ENCODE results near the gene ADAMTS20. TPM values are rescaled to one million over a fixed set of nuclear protein-coding genes. Genes with fewer than 3 reads are reported as not detected.

Gene ADAMTS20
- total RNA-seq, 1 donor from 2014 or later, result 0.19 TPM

- Mint-ChIP-seq H3K27me3 (no peaks in the 10 kb centered on the region), H3K36me3 (ENCODE audit: insufficient read depth) (no peaks in the 10 kb centered on the region), H3K4me3 (ENCODE audit: low read depth) (no peak overlapping the region), H3K27ac (no peak overlapping the region), H3K4me1 (ENCODE audit: low read depth) (peaks cover 15% of the 10 kb centered on the region), H3K9me3 (ENCODE audit: low read depth) (no peaks in the 10 kb centered on the region)
- TF ChIP-seq, protein P1, sequence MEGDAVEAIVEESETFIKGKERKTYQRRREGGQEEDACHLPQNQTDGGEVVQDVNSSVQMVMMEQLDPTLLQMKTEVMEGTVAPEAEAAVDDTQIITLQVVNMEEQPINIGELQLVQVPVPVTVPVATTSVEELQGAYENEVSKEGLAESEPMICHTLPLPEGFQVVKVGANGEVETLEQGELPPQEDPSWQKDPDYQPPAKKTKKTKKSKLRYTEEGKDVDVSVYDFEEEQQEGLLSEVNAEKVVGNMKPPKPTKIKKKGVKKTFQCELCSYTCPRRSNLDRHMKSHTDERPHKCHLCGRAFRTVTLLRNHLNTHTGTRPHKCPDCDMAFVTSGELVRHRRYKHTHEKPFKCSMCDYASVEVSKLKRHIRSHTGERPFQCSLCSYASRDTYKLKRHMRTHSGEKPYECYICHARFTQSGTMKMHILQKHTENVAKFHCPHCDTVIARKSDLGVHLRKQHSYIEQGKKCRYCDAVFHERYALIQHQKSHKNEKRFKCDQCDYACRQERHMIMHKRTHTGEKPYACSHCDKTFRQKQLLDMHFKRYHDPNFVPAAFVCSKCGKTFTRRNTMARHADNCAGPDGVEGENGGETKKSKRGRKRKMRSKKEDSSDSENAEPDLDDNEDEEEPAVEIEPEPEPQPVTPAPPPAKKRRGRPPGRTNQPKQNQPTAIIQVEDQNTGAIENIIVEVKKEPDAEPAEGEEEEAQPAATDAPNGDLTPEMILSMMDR (IDR thresholded peaks at IDR 0.05; ENCODE audit: unreplicated experiment), result no peak
- no peak for DNase-seq (ENCODE audit: low spot score, unreplicated experiment)
Observed at GRCh38 chr12:43402436-43402835, 149.6 kb downstream of the ADAMTS20 start.

DNA sequence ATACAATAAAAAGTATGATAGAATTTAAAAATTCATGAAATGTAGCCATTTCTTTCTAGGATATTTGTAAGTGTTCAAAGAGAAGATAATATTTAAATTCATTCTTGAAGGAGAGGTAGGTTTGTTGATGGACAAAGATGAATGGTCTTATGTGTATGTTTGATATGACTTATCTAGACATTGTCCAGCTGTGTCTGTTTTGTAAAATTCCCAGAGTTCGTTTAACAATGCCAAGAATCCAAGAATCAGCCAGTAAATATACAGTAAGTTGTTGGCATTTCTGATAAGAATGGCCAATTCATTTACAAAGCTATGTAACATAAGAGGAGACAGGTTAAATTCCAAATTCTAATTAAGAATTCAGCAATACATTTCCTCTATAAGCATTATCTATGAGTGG, 150.9 kb downstream of the ADAMTS20 start:
- Mint-ChIP-seq H3K4me1 (ENCODE audit: low read depth) (peaks cover 17% of the 10 kb centered on the region), H3K9me3 (ENCODE audit: low read depth) (no peaks in the 10 kb centered on the region), H3K4me3 (ENCODE audit: low read depth) (no peak overlapping the region), H3K27me3 (no peaks in the 10 kb centered on the region), H3K36me3 (ENCODE audit: insufficient read depth) (no peaks in the 10 kb centered on the region), H3K27ac (no peak overlapping the region)
- TF ChIP-seq, protein P1 (IDR thresholded peaks at IDR 0.05; ENCODE audit: unreplicated experiment), result no peak
- DNase-seq (ENCODE audit: low spot score, unreplicated experiment), result no peak

DNA sequence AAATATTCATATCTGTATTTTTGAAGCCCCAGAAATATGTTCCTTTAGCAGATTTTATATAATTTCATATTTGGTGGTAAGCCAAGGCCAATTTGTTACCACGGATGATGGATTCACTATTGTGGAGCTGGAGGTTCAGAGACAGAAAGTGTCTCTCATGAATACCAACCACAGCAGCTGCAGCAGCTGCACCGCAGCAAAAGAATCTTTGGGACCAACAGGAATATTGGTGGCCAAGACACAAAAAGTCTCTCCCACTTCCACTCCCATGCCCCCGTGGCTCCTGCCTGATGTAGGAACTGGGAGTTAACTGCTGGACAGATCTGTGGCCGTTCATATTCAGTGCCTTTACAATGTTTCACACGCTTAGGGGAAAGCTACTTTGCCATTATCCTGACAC, 155.3 kb downstream of the ADAMTS20 start:
- H3K9me3 Mint-ChIP-seq (ENCODE audit: low read depth), result no peaks in the 10 kb centered on the region
- DNase-seq (ENCODE audit: low spot score, unreplicated experiment), result no peak
- H3K27ac Mint-ChIP-seq, result no peak overlapping the region
- H3K36me3 Mint-ChIP-seq (ENCODE audit: insufficient read depth), result no peaks in the 10 kb centered on the region
- no peak overlapping the region for H3K4me3 Mint-ChIP-seq (ENCODE audit: low read depth)
- TF ChIP-seq, protein P1 (IDR thresholded peaks at IDR 0.05; ENCODE audit: unreplicated experiment), result no peak
- H3K4me1 Mint-ChIP-seq (ENCODE audit: low read depth), result peaks cover 10% of the 10 kb centered on the region
- no peaks in the 10 kb centered on the region for H3K27me3 Mint-ChIP-seq

DNA sequence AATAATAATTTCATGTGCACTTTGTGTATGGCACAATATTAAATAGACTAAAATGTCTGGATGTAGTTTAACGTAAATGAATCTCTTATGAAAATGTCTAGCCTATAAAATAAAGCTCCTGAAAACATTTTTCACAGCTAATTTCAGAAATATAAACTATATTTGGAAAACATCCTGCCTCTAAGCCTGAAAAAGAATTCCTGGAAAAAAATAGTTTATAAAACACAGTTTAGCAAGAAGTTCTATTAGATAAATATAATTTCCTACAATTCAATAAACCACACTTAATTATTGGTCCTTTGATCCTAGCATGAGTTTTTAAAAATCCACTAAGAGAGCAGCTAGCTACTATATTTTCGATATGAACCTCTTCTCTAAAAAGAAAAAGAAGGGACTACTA, 159.9 kb downstream of the ADAMTS20 start:
- TF ChIP-seq, protein P1 (IDR thresholded peaks at IDR 0.05; ENCODE audit: unreplicated experiment), result no peak
- Mint-ChIP-seq H3K27me3 (no peaks in the 10 kb centered on the region), H3K9me3 (ENCODE audit: low read depth) (peaks cover 3% of the 10 kb centered on the region), H3K4me1 (ENCODE audit: low read depth) (peaks cover 1% of the 10 kb centered on the region), H3K36me3 (ENCODE audit: insufficient read depth) (no peaks in the 10 kb centered on the region), H3K4me3 (ENCODE audit: low read depth) (no peak overlapping the region), H3K27ac (no peak overlapping the region)
- no peak for DNase-seq (ENCODE audit: low spot score, unreplicated experiment)

GRCh38 chr12:43381879-43382278, 170.1 kb downstream of the ADAMTS20 start:
- no peak overlapping the region for H3K27ac Mint-ChIP-seq
- peaks cover 23% of the 10 kb centered on the region for H3K9me3 Mint-ChIP-seq (ENCODE audit: low read depth)
- DNase-seq (ENCODE audit: low spot score, unreplicated experiment), result no peak

More at GRCh38 chr12:43381879-43382278, 170.1 kb downstream of the ADAMTS20 start:
- H3K4me3 Mint-ChIP-seq (ENCODE audit: low read depth), result no peak overlapping the region
- no peaks in the 10 kb centered on the region for H3K4me1 Mint-ChIP-seq (ENCODE audit: low read depth)
- TF ChIP-seq, protein P1 (IDR thresholded peaks at IDR 0.05; ENCODE audit: unreplicated experiment), result no peak
- H3K27me3 Mint-ChIP-seq, result no peaks in the 10 kb centered on the region
- peaks cover 1% of the 10 kb centered on the region for H3K36me3 Mint-ChIP-seq (ENCODE audit: insufficient read depth)
